Raji (cell line): Measurements from ENCODE around the gene DNMT3B.

Experiments used
- POLR2A ChIP-seq: IDR thresholded peaks from 2 replicates; pipeline ENCODE4 v1.6.1; 2011; ENCODE audit warnings: low read depth, low read length, control low read depth; ENCODE audit not compliant: insufficient read depth

DNMT3B gene

DNA sequence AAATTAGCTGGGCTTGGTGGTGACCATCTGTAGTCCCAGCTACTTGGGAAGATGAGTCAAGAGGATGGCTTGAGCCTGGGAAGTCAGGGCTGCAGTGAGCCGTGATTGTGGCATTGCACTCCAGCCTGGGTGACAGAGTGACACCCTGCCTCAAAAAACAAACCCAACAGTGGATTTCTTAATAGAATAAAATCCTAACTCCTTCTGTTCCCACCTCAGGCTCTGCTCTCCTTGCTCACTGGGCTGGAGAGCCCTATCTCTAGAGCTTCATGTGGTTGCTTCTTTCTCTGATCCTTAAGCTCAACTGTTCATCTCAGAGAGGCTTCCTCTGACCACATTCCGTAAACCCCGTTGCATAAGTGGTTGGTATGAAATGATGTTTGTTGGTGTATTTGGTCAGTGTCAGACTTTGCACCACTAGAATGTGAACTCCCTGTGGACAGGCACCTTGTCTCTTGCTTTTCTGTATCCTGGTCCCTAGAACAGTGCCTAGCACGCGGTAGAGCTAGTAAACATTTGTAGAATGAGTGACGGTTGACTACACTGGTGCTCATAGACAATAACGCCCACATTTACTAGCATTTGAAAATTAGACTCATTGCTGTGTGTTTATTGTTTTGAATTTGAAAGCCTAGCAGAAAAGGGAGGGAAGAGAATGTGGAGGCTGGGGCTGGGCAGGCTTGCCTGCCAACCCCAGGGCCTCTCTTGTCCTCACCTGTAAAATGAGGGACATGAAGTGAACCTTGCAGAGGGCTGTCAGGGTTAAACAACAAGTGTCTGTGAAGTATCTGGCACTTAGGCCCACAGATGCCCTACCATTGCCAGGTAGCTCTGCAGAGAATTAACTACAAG is 61.8 kb downstream of the DNMT3B start:
- TF ChIP-seq POLR2A, result no peak

- no peak for TF ChIP-seq POLR2A
These were observed 66.0 kb downstream of the DNMT3B start for GRCh38 chr20:32828029-32828680.

GRCh38 chr20:32829311-32830005 is 67.3 kb downstream of the DNMT3B start:
- TF ChIP-seq POLR2A, result no peak

DNA sequence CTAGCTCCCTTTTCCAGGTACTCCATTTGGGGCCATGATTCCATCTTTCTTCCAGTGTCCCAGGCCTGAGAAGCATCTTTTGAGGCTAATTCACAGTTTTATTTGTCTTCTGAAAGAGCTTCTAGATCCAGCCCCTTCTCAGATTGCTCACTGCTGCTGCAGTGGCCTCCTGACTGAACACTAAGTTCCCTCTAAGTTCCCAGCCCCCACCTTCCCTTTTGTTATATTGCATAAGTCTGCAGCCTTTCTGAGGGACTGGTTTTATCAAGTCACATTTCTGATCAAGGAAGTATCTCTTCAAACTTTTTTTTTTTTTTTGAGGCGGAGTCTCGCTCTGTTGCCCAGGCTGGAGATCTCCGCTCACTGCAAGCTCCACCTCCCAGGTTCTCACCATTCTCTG is 68.3 kb downstream of the DNMT3B start:
- TF ChIP-seq POLR2A, result no peak

GRCh38 chr20:32831982-32832381 is 69.8 kb downstream of the DNMT3B start:
- no peak for TF ChIP-seq POLR2A

- no peak for TF ChIP-seq POLR2A
These were observed 70.5 kb downstream of the DNMT3B start for GRCh38 chr20:32832664-32833063.

DNA sequence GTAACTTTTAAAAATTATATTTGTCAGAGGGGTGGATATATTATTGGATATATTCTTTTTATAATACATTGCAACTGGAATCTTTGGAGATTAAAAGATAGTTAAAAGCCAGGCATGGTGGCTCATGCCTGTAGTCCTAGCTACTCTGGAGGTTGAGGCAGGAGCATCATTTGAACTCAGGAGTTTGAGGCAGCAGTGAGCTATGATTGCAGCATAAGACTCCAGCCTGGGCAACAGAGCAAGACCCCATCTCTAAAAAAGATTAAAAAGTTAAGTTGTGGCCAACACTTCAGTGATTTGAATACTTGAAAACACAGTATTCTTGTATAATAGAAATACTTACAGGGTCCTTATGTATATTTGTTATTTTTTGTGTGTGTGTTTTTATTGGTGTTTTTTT is 72.8 kb downstream of the DNMT3B start:
- no peak for TF ChIP-seq POLR2A

DNA sequence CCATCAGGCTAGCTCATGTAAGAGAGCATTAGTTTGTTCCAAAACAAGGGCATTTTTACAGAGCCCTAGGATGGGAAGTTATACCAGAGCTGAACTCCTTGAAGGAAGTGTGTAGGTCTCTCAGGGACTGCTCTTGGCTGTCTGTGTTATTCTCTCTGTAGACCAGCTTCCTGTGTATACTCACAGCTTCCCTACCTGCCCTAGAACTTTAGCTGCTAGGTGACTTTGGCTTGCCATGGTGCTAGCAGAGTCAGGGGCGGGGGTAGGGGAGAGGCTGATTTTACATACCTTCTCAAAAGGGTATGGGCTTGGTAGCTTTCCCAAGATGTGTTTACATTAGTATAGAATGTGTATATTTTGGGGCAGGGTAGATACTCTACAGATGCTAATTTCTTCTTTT is 75.0 kb downstream of the DNMT3B start:
- TF ChIP-seq POLR2A, result no peak

- TF ChIP-seq POLR2A, result no peak
These were observed 77.2 kb downstream of the DNMT3B start for GRCh38 chr20:32839227-32839981.

DNA sequence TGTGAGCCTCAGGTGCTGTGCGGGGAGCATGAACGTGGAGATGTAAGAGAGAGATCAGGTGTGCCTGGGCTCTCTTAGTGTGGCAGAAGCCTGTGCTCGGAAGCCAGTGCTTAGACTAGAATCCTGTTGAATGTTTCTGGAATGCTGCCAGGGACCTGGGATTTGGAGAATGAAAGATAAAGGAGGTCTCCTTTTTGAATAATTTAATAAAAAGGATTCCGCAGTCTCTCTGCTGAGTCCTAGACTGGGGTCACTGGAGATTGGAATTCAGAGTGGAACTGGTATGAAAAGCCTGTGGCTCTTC is 77.7 kb downstream of the DNMT3B start:
- no peak for TF ChIP-seq POLR2A

DNA sequence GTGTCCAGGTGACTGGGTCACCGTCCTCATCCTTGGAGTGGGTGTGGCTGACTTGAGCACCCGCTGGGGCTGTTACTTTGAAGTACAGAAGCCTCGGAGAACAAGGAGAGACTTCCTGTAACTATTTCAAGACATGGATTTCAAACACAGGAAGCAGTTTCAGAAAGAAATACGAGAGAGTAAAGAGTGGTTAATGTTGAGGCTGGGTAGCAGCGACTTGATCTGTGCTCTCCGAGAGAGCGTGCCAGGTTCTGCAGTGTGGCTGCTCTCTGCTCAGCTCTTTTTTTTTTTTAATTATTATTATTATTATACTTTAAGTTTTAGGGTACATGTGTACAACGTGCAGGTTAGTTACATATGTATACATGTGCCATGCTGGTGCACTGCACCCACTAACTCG is 79.0 kb downstream of the DNMT3B start:
- no peak for TF ChIP-seq POLR2A

- no peak for TF ChIP-seq POLR2A
These were observed 79.4 kb downstream of the DNMT3B start for GRCh38 chr20:32841632-32842031.

DNA sequence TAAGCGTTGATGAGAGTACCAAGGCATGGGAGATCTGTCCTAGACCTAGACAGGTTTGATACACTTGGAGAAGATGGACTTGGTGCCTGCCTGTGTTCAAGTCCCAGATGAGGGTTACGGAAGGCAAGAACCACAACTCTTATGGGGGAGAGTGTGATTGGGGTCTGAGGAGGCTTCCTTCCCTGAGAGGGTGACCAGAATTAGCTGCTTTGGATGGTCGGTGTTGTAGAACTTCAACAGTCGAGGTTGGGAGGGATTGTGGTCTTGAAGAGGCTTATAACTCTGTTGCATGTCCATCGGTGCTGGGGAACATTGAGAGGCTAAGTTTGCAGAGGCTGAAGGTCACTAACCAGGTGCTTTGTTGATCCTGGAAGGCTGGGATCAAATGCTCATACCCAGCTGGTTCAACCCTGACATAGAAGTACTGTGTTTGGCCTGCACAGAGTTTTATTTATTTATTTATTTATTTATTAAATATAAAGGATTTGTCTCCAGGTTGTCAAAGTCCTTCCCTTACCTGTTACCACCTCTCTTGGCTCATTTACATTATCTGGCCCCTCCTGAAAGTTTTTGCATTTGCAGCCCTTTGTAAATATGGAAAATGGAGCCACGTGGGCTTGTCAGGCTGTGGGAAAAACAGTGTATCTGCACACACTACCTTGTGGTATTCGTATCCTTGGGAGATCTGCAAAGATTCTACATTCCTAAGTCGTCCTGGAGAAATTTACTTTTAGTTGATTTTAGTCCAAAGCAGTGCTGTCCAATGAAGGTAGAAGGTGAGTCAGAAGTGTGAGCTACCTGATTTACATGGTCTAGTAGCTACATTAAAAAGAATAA is 80.7 kb downstream of the DNMT3B start:
- TF ChIP-seq POLR2A, result no peak

DNA sequence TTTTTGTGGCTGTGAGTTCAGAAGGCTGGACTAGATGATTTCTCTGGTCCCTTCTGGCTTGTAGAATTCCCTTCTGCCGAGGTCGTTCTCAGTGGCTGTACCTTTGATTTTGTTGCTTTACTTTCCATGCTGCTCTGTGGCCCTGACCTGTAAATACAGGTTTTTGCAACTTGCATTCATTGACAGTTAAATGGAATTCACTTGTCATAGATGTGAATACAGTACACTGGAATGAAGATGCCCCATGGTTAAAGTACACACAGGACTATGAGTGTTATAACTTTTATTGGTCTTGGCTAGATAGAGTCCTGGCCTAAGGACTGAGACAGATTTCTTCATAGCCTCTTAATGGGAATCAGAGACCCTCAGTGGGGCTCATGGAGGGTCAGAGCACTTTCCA is 83.6 kb downstream of the DNMT3B start:
- no peak for TF ChIP-seq POLR2A
